HEK293 (cell line): ENCODE measurements around the gene RPS6KA3.

Experiments used
- BCL11A ChIP-seq: fragments of 450-650 bp; formaldehyde crosslinking; IDR thresholded peaks from 2 replicates; pipeline ENCODE4 v1.5.1; 2016; ENCODE audit warnings: low read depth, missing biosample characterization, missing genetic modification characterization
- CTCF ChIP-seq: fragments of 450-650 bp; formaldehyde crosslinking; IDR thresholded peaks from 2 replicates; pipeline ENCODE4 v1.5.1; 2016; ENCODE audit warnings: missing biosample characterization, missing genetic modification characterization
- SP3 ChIP-seq: fragments of 450-650 bp; formaldehyde crosslinking; IDR thresholded peaks from 2 replicates; pipeline ENCODE4 v1.5.1; 2016; ENCODE audit warnings: missing biosample characterization, missing genetic modification characterization
- ZBTB26 ChIP-seq: fragments of 450-650 bp; formaldehyde crosslinking; optimal IDR thresholded peaks from 2 replicates; pipeline ENCODE3; 2016; ENCODE audit warnings: missing biosample characterization, mild to moderate bottlenecking, missing genetic modification characterization
- ZNF184 ChIP-seq: fragments of 450-650 bp; IDR thresholded peaks from 2 replicates; pipeline ENCODE4 v1.5.1; 2018; ENCODE audit warnings: missing biosample characterization, mild to moderate bottlenecking, missing genetic modification characterization
- ZNF23 ChIP-seq: fragments of 450-650 bp; formaldehyde crosslinking; IDR thresholded peaks from 2 replicates; pipeline ENCODE4 v1.5.1; 2016; ENCODE audit warnings: missing biosample characterization, missing genetic modification characterization, borderline replicate concordance
- ZNF24 ChIP-seq: fragments of 450-650 bp; formaldehyde crosslinking; IDR thresholded peaks from 2 replicates; pipeline ENCODE4 v1.5.1; 2016; ENCODE audit warnings: missing biosample characterization, missing genetic modification characterization
- ZNF274 ChIP-seq, 2 experiments: fragments of 200-500 bp in 1 of 2; fragments of 450-650 bp in 1 of 2; sonication (Bioruptor generic) in 1 of 2; formaldehyde crosslinking in 1 of 2; IDR thresholded peaks; 2 replicates each; pipeline versions ENCODE4 v1.5.1 to v1.6.1; 2014 to 2016; ENCODE audit warnings: borderline replicate concordance in 1 of 2, inconsistent platforms in 1 of 2, low read length in 1 of 2, missing biosample characterization in 1 of 2, missing genetic modification characterization in 1 of 2
- ZNF416 ChIP-seq: fragments of 450-650 bp; formaldehyde crosslinking; IDR thresholded peaks from 2 replicates; pipeline ENCODE4 v1.5.1; 2016; ENCODE audit warnings: missing biosample characterization, missing genetic modification characterization
- ZNF623 ChIP-seq: fragments of 450-650 bp; formaldehyde crosslinking; IDR thresholded peaks from 2 replicates; pipeline ENCODE4 v1.5.1; 2016; ENCODE audit warnings: missing biosample characterization, missing genetic modification characterization
- TF ChIP-seq, protein P1 (sequence below): sonication (generic); formaldehyde crosslinking; IDR thresholded peaks from 2 replicates; pipeline ENCODE4 v1.8.1; 2022; ENCODE audit warnings: mild to moderate bottlenecking, moderate library complexity, missing genetic modification reagents

- no peak for TF ChIP-seq CTCF (tag by site-specific recombination)
- TF ChIP-seq, protein P1, sequence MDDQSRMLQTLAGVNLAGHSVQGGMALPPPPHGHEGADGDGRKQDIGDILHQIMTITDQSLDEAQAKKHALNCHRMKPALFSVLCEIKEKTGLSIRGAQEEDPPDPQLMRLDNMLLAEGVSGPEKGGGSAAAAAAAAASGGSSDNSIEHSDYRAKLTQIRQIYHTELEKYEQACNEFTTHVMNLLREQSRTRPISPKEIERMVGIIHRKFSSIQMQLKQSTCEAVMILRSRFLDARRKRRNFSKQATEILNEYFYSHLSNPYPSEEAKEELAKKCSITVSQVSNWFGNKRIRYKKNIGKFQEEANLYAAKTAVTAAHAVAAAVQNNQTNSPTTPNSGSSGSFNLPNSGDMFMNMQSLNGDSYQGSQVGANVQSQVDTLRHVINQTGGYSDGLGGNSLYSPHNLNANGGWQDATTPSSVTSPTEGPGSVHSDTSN (CRISPR knock-in tag), result no peak
- no peak for TF ChIP-seq SP3 (tag by site-specific recombination)
- no peak for TF ChIP-seq BCL11A (tag by site-specific recombination)
- no peak for TF ChIP-seq ZNF23
- no peak for TF ChIP-seq ZNF416
- no peak for TF ChIP-seq ZBTB26 (tag by site-specific recombination)
- no peak for TF ChIP-seq ZNF274 (IDR thresholded peaks at IDR 0.05; ENCODE audit: low read length)
- TF ChIP-seq ZNF274 (tag by site-specific recombination; IDR thresholded peaks at IDR 0.05; ENCODE audit: borderline replicate concordance), result no peak
- no peak for TF ChIP-seq ZNF24 (tag by site-specific recombination)
- no peak for TF ChIP-seq ZNF623
- TF ChIP-seq ZNF184 (tag by site-specific recombination), result no peak
Measured at GRCh38 chrX:20129547-20129946, 137.2 kb downstream of the RPS6KA3 start.
